Esophagus squamous epithelium (tissue), 4 donors: ENCODE data around the gene C1orf53.

Experiments used
- CTCF ChIP-seq, 6 experiments: fragments of 450-650 bp in 4 of 6; fragments of 200-600 bp in 2 of 6; sonication (generic) in 2 of 6; IDR thresholded peaks; one replicate each; pipeline ENCODE4 v1.5.1; 2016 to 2019; ENCODE audit warnings: antibody characterized with exemption in 6 of 6, mild to moderate bottlenecking in 4 of 6, moderate library complexity in 4 of 6
- POLR2A ChIP-seq, 4 donors: fragments of 450-650 bp; IDR thresholded peaks; one replicate each; pipeline ENCODE4 v1.6.1; 2017; ENCODE audit warnings: antibody characterized with exemption in 4 of 4, mild to moderate bottlenecking in 4 of 4, moderate library complexity in 3 of 4

- TF ChIP-seq CTCF (IDR thresholded peaks at IDR 0.05) = no peak
- no peak for TF ChIP-seq POLR2A (IDR thresholded peaks at IDR 0.05)
Measured at GRCh38 chr1:197914510-197914909, 12.1 kb downstream of the C1orf53 start.
